NCI-H1417 (cell line): ENCODE results near the gene TOM1.

ENCODE experiments used
- DNase-seq, 3 experiments: peaks; one replicate each; lab custom pipeline; 2025; lab: John Stamatoyannopoulos, UW

TOM1 gene

DNA sequence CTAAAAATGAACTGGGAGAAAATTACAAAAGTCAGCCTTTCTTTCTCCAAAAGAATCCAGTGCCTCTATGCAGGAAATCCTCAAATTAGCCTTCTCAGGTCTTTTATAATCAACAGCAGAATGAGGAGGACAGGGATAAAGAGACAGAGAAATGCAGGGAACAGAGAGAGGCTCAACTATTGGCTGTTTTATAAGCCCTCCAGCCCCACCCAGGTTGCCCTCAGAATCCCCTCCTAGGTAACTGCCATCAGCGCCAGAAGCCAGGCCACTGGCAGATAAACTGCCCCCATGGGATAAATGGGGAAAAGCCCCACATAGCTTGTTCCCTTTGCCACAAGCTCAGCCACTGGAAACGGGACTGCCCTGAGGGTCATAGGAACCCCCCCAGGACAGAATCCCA is 70.3 kb downstream of the TOM1 start:
- DNase-seq = no peak

DNA sequence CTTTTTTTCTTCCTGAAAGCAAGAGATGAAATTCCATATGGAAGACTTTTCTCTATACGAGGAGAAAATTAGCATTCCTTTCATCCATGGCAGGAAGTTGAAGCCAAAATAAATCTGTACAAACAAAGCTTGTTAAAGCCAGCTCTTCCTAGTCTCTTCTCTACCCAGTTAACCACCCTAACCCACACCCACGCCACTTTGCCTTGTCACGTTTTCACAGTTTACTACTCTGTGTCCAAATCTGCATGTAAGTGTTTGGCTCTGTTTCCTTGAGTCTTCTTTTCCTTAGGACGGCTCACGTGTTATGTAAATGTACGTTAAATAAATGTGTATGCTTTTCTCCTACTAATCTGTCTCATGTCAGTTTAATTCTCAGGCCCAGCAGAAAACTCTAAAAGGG is 74.1 kb downstream of the TOM1 start:
- no peak for DNase-seq

DNA sequence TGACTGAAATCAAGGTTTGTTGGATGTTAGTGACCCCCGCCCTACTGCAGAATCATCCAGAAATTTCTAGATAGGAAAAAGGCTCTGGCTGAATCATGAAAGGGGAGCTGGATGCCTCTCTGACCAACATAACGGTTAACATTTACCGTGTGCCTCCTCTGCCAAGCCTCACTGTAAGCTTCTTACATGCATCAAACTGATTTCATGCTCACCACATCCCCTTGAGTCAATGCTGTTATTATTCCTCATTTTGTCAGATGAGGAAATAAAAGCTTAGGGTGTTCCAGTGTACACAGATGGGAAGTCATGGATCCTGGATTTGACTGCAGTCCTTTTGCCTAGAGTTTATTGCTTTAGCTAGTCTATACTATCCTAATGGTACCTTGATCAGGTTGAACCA is 75.3 kb downstream of the TOM1 start:
- DNase-seq = no peak

DNA sequence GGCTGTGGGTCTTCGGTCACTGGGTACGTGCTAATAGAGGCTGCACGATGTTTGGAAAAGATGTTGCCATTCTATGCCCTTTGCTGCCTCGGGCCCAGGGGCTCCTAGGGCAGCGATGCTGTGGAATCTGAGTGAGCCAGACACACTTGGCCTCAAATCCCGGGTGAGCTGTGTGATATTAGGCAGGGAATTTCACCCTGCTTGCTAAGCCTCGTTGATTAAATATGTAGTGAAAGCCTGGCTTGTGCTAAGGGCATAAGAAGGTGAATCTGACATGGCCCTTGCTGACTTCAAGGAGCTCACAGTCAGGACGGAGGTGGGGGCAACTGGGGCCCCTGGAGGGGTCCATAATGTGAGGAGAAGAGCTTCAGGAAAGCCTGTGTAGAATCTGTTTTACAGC is 75.8 kb downstream of the TOM1 start:
- no peak for DNase-seq

DNA sequence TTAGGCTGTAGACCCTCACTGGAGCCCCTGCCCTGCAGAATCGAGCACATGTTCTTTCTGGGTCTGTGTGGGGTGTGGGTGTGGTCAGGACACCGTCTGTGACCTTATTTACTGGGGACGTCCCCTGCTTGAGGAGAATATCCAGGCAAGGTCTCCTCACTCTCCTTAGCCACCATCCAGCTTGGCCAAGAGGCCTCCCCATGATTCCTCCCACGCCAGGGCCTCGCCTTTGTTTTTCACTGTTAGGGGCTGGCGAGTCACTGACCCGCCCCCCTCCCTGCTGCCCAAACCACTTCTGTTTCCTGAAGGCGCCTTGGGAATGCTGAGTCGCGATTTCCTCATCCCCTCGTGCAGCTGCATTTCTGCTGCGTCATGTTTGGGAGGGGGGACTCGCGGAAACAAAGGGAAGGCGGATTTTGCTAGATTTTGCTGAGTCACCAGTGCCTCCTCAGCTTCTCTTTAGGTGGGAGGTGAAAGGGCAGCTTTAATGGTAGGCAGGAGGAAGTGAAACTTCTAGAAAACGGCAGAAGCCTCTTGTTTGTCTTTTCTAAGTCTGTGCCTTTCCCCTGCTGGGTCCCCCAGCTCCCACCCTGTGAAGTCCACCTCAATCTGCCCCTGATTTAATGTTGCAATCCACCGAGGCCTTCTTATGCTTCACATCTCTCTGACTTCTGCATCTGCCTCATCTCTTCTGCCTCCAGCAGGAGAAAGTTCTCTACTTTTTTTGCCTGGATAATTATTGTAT is 77.2 kb downstream of the TOM1 start:
- DNase-seq = peak; percentile 22 to 70 (median 43)

DNA sequence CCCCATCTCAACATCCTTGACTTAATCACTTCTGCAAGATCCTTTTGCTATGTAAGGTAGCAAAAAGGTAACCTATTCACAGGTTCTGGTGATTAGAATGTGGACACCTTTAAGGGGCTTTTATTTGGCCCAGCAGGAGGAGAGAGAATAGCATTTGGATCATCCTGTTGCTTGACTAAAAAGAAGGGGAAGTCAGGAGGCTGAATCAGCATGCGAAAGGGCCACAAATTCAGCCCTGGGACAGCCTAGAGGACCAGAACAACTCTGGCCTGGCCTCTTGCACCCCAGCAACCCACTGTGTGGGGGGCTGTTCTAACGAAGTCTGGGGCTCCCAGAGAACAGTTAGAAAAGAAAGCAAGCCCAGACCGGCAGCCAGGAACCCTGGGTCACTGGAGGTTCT is 78.0 kb downstream of the TOM1 start:
- no peak for DNase-seq

DNA sequence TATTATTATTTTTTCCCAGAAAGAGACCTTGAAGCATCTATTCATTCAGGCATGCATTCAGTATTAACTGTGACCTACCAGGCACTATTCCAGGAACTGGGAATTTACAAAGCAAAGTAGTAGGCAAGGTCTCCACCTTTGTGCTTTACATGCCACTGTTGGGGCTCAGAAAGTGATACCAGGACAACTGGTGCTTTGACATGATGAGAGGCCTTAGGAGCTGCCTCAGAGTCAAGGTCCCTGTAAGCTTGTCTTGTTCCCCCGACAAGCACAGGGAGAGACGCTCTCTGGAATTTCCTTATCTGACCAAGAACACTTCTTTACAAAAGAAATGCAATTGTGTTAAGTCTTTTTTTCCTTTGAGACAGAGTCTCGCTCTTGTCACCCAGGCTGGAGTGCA is 78.9 kb downstream of the TOM1 start:
- DNase-seq = no peak

DNA sequence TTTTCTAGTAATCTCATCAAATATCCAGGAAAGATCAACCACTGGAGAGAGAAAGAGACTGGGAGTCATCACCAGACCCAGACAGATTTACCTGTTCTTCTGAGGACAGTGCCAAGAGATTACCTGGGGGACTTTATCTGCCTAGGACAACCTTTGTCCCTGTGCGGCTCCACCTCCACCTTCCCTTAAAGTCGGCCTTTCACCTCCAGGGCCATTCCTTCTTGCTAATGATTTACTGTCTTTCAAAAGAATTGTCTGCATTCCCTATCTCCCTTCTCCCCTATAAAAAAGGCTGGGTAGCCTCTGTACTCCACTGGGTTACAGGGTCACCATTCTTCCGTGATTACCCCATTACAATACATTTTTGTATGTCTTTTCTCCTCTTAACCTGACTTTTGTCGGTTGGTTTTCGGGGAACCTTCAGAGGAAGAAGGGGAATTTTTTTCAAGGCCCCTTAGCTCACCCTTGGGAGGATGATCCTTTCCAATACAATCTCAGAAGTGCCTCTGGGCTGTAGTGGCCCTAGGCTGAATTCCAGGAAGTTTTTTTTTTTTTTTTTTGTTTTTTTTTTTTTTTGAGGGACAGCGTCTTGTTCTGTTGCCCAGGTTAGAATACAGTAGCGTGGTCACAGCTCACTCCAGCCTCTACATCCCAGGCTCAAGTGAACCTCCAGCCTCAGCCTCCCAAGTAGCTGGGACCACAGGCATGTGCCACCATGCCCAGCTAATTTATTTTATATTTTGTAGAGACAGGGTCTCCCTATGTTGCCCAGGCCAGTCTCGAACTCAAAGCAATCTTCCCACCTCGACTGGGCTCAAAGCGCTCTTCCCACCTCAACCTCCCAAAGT is 79.7 kb downstream of the TOM1 start:
- no peak for DNase-seq

DNA sequence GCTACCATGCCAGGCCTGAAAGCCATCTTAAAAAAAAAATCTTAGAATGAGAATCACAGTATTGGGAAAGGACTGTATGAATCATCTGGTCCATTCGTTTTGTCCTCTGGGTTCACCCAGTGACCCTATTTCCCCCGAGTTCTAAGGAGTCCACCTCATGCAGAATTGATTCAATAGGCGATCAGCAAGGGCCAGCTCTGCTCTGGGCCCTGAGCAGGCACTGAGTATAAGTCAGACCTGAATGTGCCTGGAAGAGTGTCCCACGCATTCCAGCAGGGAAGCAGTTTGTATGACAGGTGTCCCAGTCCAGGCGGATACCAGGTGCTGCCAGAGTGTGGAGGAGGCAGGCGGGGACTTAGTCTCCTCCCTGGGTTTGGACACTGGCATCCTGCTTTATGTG is 80.3 kb downstream of the TOM1 start:
- DNase-seq = no peak

DNA sequence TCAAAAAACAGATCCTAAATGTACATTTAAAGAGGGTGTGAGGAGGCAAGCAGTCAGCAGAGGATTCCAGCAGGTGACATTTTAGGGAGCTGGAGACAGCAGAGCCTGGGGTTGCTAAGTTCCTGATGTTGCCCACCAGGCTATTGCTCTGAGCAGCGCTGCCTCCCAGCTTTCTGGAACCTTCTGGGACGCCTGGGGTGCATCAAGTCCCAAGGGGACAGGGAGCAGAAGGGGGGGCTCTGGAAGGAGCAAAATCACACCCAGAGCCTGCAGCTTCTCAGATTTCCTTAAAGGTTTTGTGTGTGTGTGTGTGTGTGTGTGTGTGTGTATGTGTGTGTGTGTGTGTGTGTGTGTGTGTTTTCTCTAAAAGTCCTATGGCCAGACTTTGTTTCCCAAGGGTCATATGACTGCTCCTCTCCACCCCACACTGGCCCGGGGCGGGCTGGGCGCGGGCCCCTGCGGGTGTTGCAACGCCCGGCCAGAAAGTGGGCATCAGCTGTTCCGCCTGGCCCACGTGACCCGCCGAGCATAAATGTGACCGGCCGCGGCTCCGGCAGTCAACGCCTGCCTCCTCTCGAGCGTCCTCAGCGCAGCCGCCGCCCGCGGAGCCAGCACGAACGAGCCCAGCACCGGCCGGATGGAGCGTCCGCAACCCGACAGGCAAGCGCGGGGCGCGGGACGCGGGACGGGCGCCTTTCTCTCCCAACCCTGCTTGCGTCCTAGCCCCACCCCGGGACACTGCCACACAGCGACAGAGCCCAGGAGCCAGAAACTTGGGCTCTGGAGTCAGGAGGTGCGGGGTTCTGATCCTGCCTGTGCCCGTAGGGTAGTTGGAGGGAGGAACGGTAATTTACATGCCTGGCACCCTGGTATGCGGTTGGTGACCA is 81.1 kb downstream of the TOM1 start, which contains the start of gene HMOX1:
Gene HMOX1 (plus strand): TSS at position 560 of the 887 bp plus-strand sequence. CDS start 78 bp downstream, at position 638.
- DNase-seq = peak; percentile 48 to 66 (median 56)

DNA sequence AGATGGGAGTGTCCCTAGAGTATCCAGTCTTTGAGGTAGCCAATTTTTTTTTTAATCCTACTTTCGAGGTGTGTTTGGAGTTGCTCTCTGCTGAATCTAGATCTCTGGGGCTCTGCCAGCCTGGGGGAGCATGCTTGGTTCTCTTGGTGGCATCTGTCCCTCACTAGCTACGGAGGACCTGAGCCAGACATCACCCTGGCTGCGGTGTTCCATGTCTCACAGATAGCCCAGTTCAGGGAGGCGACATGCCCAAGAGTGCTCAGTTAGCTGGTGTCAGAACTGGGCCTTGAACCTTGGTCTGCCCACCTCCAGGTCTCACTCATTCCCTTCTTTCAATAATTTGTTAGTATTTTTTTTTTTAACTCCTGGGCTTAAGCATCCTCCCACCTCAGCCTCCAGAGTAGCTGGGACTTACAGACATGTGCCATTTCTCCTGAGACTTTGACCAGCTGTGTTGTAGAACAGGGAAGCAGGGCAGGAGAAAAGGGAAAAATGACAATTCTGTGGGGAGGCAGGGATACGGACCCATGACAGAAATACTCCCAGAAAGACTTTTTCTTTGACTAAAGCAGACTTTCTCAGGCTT is 81.8 kb downstream of the TOM1 start:
- DNase-seq = no peak

DNA sequence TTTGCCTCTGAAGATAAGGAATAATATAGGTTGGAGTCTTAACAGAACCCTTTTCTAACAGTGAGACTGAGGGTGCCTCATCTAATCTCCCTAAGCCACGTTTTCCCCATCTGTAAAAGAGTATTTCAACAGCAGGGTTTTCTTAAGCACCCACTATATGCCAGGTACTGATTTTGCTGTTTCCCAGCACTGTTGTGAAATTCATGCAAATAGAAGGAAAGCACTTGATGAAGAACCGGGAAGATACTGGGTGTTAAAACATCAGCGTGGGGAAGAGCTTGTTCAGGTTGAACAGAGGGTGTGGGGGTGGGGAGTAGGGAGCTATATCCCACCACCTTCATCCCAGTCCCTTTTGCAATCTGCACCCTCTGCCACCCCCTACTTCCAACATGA is 84.0 kb downstream of the TOM1 start:
- DNase-seq = no peak

DNA sequence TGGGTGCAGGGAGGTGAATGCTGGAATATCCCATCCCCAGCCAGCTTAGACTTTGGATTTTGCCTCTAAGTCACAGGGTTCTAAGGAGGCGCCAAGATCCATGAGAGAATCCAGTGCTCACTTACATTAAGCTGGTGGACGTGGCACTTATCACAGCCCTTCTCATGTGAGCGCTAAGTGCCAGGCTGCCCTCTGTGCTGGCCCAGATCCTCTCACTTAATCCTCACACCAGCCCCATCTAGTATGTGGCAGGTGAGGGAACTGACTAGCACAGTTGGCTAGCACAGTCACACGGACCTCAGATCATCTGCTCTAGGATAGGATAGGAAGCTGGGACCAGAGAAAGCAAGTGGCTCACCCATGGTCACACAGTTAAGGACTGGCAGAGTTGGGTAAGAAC is 84.8 kb downstream of the TOM1 start:
- no peak for DNase-seq

DNA sequence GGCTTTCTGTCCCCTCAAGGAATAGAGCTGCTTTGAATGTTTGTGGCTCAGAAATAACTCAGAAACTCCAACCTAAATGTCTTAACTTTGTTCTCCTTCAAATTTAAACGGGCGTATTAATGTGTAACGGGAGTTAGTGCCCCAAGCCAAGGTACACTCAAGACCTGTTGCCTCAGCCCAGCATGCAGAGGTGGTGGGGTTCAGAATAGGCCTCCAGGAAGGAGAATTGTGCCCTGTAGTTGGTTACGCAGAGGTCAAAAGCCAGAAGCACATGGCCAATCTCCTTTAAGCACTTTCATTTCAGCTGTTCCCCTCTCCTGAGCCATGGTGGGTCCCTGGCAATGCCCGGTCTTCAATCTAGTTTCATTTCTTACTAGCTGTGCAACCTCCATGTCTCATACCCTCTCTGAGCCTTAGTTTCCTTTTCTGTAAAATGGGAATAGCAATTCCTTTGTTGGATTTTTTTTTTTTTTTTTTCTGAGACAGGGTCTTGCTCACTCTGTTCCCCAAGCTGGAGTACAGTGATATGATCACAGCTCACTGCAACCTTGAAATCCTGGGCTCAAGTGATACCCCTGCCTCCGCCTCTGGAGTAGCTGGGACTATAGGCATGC is 85.4 kb downstream of the TOM1 start:
- DNase-seq = no peak

DNA sequence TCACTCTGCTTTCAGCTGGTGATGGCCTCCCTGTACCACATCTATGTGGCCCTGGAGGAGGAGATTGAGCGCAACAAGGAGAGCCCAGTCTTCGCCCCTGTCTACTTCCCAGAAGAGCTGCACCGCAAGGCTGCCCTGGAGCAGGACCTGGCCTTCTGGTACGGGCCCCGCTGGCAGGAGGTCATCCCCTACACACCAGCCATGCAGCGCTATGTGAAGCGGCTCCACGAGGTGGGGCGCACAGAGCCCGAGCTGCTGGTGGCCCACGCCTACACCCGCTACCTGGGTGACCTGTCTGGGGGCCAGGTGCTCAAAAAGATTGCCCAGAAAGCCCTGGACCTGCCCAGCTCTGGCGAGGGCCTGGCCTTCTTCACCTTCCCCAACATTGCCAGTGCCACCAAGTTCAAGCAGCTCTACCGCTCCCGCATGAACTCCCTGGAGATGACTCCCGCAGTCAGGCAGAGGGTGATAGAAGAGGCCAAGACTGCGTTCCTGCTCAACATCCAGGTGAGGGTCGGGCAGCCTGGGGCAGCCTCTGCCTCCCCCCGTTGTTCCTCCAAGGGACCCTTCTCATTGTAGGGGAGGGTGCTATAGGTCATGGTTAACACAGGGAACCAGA is 87.1 kb downstream of the TOM1 start:
- no peak for DNase-seq

DNA sequence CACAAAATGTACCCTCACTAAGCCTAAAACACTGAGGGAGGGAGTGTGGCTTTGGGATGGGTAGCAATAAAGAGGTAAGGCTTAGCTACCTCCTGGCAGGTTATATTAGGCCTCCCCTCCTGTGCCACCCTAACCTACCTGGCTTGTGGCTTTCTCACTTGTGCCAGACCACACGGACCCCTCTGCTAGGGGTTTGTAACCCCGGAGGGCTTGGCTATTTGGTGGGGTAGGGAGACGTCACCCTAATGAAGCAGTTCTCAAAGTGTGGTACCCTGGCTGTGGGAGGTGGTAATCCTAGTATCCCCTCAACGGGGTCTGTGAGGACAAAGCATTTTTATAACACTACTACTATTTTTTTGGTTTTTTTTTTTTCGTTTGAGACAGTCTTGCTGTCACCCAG is 91.2 kb downstream of the TOM1 start:
- DNase-seq = no peak

DNA sequence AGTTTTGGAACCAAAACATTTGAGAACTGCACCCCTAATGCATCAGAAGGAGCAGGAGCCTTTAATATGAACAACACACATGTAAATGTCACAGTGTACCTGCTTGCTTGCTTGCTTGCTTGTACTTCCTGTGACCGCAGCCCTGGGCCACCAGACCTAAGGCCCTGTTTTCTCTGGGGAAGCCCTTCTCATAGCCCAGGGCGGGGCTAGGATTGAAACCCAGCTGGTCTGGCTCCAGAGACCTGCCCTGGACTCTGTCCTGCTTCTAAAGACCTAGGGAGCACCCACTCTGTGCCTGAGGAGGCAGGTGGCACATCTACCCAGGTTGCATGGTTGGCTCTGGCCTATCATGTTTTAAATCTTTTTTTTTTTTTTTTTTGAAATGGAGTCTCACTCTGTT is 92.7 kb downstream of the TOM1 start:
- DNase-seq = no peak

DNA sequence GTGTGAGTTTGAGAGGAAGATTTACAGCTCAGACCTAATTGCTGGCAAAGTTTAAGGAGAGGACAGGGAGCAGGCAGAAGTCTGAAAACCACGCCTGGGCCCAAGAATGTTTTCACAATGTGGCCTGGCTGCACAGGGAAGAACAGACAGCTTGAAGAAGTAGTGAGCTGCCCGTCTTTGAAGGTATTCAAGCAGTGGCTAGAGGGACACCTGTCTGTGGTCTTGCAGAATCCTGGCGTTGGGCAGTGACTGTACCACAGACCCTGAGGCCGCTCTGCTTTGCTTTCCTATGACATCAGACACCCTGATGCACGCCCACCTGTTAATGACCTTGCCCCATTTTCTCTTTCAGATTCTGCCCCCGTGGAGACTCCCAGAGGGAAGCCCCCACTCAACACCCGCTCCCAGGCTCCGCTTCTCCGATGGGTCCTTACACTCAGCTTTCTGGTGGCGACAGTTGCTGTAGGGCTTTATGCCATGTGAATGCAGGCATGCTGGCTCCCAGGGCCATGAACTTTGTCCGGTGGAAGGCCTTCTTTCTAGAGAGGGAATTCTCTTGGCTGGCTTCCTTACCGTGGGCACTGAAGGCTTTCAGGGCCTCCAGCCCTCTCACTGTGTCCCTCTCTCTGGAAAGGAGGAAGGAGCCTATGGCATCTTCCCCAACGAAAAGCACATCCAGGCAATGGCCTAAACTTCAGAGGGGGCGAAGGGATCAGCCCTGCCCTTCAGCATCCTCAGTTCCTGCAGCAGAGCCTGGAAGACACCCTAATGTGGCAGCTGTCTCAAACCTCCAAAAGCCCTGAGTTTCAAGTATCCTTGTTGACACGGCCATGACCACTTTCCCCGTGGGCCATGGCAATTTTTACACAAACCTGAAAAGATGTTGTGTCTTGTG is 93.7 kb downstream of the TOM1 start:
- DNase-seq = no peak

DNA sequence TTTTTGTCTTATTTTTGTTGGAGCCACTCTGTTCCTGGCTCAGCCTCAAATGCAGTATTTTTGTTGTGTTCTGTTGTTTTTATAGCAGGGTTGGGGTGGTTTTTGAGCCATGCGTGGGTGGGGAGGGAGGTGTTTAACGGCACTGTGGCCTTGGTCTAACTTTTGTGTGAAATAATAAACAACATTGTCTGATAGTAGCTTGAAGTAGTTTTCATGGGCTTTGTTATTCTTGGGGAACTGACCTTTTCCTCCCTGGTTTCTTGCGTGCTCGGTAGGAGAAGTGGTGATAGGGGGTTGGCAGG is 94.3 kb downstream of the TOM1 start:
- DNase-seq = no peak
